HEK293 (cell line): ENCODE results near the gene MVP.

Experiments
- ZNF114 ChIP-seq: fragments of 450-650 bp; formaldehyde crosslinking; IDR thresholded peaks from 2 replicates; pipeline ENCODE4 v1.5.0; 2017; ENCODE audit warnings: missing biosample characterization, missing genetic modification characterization
- ZNF350 ChIP-seq: fragments of 450-650 bp; formaldehyde crosslinking; IDR thresholded peaks from 2 replicates; pipeline ENCODE4 v1.5.0; 2017; ENCODE audit warnings: missing biosample characterization, mild to moderate bottlenecking, missing genetic modification characterization
- TF ChIP-seq, protein P1 (sequence below): fragments of 450-650 bp; formaldehyde crosslinking; IDR thresholded peaks from 2 replicates; pipeline ENCODE4 v1.5.1; 2016; ENCODE audit warnings: missing biosample characterization, missing genetic modification characterization

DNA sequence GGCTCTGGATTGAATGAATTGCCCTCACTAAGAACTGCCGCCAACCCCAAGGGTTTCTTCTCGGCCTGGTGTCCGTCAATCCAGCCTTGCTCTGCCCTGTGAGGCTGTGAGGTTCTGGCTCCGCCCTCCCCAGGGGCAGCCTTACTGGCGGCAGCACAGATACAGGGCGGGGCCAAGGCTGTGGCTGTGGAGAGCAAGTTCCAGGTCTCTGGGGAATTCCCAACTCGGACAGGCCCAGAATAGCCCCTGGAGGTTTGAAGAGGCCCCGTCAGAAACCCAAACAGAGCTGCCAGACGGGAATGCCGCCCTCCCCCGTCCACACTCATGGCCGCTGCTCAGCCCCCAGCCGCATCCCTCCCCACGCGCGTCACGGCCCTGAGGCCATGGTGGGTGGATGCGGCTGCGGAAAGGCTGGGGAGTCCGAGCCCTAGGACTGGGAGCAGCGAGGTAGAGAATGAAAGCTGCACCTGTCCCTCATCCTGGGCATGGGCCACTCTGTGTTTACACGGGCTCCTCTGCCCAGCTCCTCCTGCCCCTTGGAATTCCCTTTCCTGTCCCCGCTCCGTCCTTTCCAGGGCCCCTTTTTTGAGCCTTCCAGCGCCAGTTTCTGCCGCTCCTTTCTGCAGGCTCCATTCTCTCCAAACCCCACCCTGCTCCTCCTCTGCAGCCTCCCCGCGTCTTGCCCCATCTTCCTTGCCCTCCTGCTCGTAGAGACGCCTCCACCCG is 8.9 kb upstream of the MVP start:
- no peak for TF ChIP-seq ZNF114 (tag by site-specific recombination)
- TF ChIP-seq ZNF350 (tag by site-specific recombination) = no peak
- TF ChIP-seq, protein P1, sequence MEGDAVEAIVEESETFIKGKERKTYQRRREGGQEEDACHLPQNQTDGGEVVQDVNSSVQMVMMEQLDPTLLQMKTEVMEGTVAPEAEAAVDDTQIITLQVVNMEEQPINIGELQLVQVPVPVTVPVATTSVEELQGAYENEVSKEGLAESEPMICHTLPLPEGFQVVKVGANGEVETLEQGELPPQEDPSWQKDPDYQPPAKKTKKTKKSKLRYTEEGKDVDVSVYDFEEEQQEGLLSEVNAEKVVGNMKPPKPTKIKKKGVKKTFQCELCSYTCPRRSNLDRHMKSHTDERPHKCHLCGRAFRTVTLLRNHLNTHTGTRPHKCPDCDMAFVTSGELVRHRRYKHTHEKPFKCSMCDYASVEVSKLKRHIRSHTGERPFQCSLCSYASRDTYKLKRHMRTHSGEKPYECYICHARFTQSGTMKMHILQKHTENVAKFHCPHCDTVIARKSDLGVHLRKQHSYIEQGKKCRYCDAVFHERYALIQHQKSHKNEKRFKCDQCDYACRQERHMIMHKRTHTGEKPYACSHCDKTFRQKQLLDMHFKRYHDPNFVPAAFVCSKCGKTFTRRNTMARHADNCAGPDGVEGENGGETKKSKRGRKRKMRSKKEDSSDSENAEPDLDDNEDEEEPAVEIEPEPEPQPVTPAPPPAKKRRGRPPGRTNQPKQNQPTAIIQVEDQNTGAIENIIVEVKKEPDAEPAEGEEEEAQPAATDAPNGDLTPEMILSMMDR (tag by site-specific recombination) = no peak
